ENCODE results near the gene CTTNBP2.
"Not testable (repeated sequence)": the region's sequence is repeated elsewhere in the genome, so short reads cannot be mapped to it uniquely, and the experiment has no call there.

CTTNBP2 gene

GRCh38 chr7:117750612-117751563 lies 122.4 kb downstream of the CTTNBP2 start:
- DNase-seq (ENCODE audit: low read depth), result no peak

- no peak for DNase-seq (ENCODE audit: low read depth)
Measured at GRCh38 chr7:117741962-117742361, 131.3 kb downstream of the CTTNBP2 start.

GRCh38 chr7:117739085-117739484 lies 134.2 kb downstream of the CTTNBP2 start:
- DNase-seq (ENCODE audit: low read depth), result no peak

GRCh38 chr7:117737926-117738325 lies 135.3 kb downstream of the CTTNBP2 start:
- no peak for DNase-seq (ENCODE audit: low read depth)

GRCh38 chr7:117731455-117731854 lies 141.8 kb downstream of the CTTNBP2 start:
- no peak for DNase-seq (ENCODE audit: low read depth)

- DNase-seq (ENCODE audit: low read depth), result no peak
Measured at GRCh38 chr7:117730390-117730789, 142.9 kb downstream of the CTTNBP2 start.

GRCh38 chr7:117728890-117729624 lies 144.2 kb downstream of the CTTNBP2 start:
- DNase-seq (ENCODE audit: low read depth), result no peak

- DNase-seq (ENCODE audit: low read depth), result no peak
Measured at GRCh38 chr7:117724898-117725297, 148.3 kb downstream of the CTTNBP2 start.

GRCh38 chr7:117719377-117719776 lies 153.9 kb downstream of the CTTNBP2 start:
- no peak for DNase-seq (ENCODE audit: low read depth)

- DNase-seq (ENCODE audit: low read depth), result no peak
Measured at GRCh38 chr7:117718116-117718835, 155.0 kb downstream of the CTTNBP2 start.

GRCh38 chr7:117717357-117717756 lies 155.9 kb downstream of the CTTNBP2 start:
- DNase-seq (ENCODE audit: low read depth), result no peak

GRCh38 chr7:117716707-117717299 lies 156.4 kb downstream of the CTTNBP2 start:
- DNase-seq (ENCODE audit: low read depth), result no peak

GRCh38 chr7:117715784-117716445 lies 157.3 kb downstream of the CTTNBP2 start:
- DNase-seq (ENCODE audit: low read depth), result no peak

GRCh38 chr7:117711556-117711955 lies 161.7 kb downstream of the CTTNBP2 start:
- DNase-seq (ENCODE audit: low read depth), result no peak

- not testable (repeated sequence) for DNase-seq (ENCODE audit: low read depth)
Measured at GRCh38 chr7:117708173-117708572, 165.1 kb downstream of the CTTNBP2 start.

GRCh38 chr7:117707080-117707479 lies 166.2 kb downstream of the CTTNBP2 start:
- no peak for DNase-seq (ENCODE audit: low read depth)

- no peak for DNase-seq (ENCODE audit: low read depth)
Measured at GRCh38 chr7:117706210-117706609, 167.0 kb downstream of the CTTNBP2 start.

GRCh38 chr7:117705630-117706029 lies 167.6 kb downstream of the CTTNBP2 start:
- no peak for DNase-seq (ENCODE audit: low read depth)

- no peak for DNase-seq (ENCODE audit: low read depth)
Measured at GRCh38 chr7:117704063-117704462, 169.2 kb downstream of the CTTNBP2 start.

- no peak for DNase-seq (ENCODE audit: low read depth)
Measured at GRCh38 chr7:117698018-117698417, 175.2 kb downstream of the CTTNBP2 start.

GRCh38 chr7:117692338-117692737 lies 180.9 kb downstream of the CTTNBP2 start:
- DNase-seq (ENCODE audit: low read depth), result no peak

Measured in stimulated activated CD8-positive, alpha-beta memory T cell treated with anti-CD3 and anti-CD28 coated beads, Interleukin-15, amount 100 ng/mL, for 24 hours (primary cell).